Endothelial cell of umbilical vein (primary cell): ENCODE data around the gene CELSR2. TPM values are rescaled to one million over a fixed set of nuclear protein-coding genes. Genes with fewer than 3 reads are reported as not detected.

ENCODE experiments used
- BruUV-seq: library from RNA; stranded (reverse); fragments of 400-500 nt; replicated peaks from 2 replicates; lab custom pipeline; 2021; lab: Mats Ljungman, UMichigan
- CTCF ChIA-PET: fragments of 300-600, 350-600 bp; sonication (Branson Sonifier 250); formaldehyde crosslinking; loops from one replicate; lab custom pipeline; 2021; ENCODE audit warnings: antibody characterized with exemption, inconsistent platforms; lab: Charles Lee
- POLR2A ChIA-PET: fragments of 300-600, 350-600 bp; sonication (Branson Sonifier 250); formaldehyde crosslinking; loops from one replicate; lab custom pipeline; 2021; ENCODE audit warnings: antibody characterized with exemption, inconsistent platforms; lab: Charles Lee
- DNase-seq: peaks from one replicate; pipeline ENCODE4 v3.0.0-alpha.2; 2011; ENCODE audit warnings: low read depth, low spot score
- FAIRE-seq: peaks from 2 replicates; lab custom pipeline; 2011; peaks lifted over from hg19 to GRCh38; lab: Jason Lieb, UNC
- H2AFZ ChIP-seq: 2 replicates; pipeline ENCODE4 v1.6.0; 2012; ENCODE audit warnings: low read depth, low read length, control low read depth, inconsistent platforms
- H3K27ac ChIP-seq: 2 replicates; pipeline ENCODE4 v1.5.1; 2011; ENCODE audit warnings: low read depth, mild to moderate bottlenecking, control low read depth, low read length, moderate library complexity; ENCODE audit not compliant: insufficient read depth
- H3K27me3 ChIP-seq, 2 experiments: 2 replicates each; pipeline versions ENCODE4 v1.6.0 to v1.6.1; 2011; ENCODE audit warnings: low read length in 2 of 2, mixed read lengths in 1 of 2; ENCODE audit not compliant: control insufficient read depth in 2 of 2, insufficient read depth in 2 of 2
- H3K36me3 ChIP-seq, 2 experiments: 2 replicates in 1 of 2; 3 replicates in 1 of 2; pipeline ENCODE4 v1.5.1; 2011; ENCODE audit warnings: low read length in 2 of 2, mild to moderate bottlenecking in 1 of 2, moderate library complexity in 1 of 2; ENCODE audit not compliant: control insufficient read depth in 2 of 2, insufficient read depth in 2 of 2; ENCODE audit errors: extremely low read depth in 1 of 2
- H3K4me1 ChIP-seq: 3 replicates; pipeline ENCODE4 v1.5.1; 2011; ENCODE audit warnings: mild to moderate bottlenecking, low read length; ENCODE audit not compliant: control insufficient read depth, insufficient read depth; ENCODE audit errors: extremely low read depth
- H3K4me2 ChIP-seq: 2 replicates; pipeline ENCODE4 v1.6.1; 2011; ENCODE audit warnings: low read length, control low read depth, mixed read lengths; ENCODE audit not compliant: insufficient read depth
- H3K4me3 ChIP-seq, 3 experiments: fragments of 200-600 bp in 1 of 3; sonication (generic), shearing (Covaris generic) in 1 of 3; replicated peaks in 1 of 3; 2 replicates each; pipeline ENCODE4 v1.5.1; 2011 to 2016; ENCODE audit warnings: control low read depth in 3 of 3, low read length in 3 of 3, mild to moderate bottlenecking in 2 of 3, inconsistent platforms in 1 of 3, low read depth in 1 of 3, moderate library complexity in 1 of 3; ENCODE audit not compliant: insufficient read depth in 1 of 3
- H3K79me2 ChIP-seq: 2 replicates; pipeline ENCODE4 v1.6.0; 2012; ENCODE audit warnings: low read length, inconsistent platforms; ENCODE audit not compliant: control insufficient read depth, insufficient read depth
- H3K9ac ChIP-seq: replicated peaks from 2 replicates; pipeline ENCODE3; 2011; ENCODE audit warnings: low read length, control low read depth; ENCODE audit not compliant: insufficient read depth; ENCODE audit errors: extremely low read depth
- H3K9me1 ChIP-seq: replicated peaks from 3 replicates; pipeline ENCODE4 v1.6.0; 2011; ENCODE audit warnings: mild to moderate bottlenecking, low read length; ENCODE audit not compliant: control insufficient read depth, insufficient read depth; ENCODE audit errors: extremely low read depth
- H3K9me3 ChIP-seq: replicated peaks from 2 replicates; pipeline ENCODE4 v1.5.1; 2012; ENCODE audit warnings: low read length, inconsistent platforms; ENCODE audit not compliant: control insufficient read depth, insufficient read depth
- H4K20me1 ChIP-seq: replicated peaks from 2 replicates; pipeline ENCODE3; 2011; ENCODE audit warnings: mild to moderate bottlenecking, low read length; ENCODE audit not compliant: control insufficient read depth, insufficient read depth; ENCODE audit errors: extremely low read depth
- CTCF ChIP-seq, 2 donors: IDR thresholded peaks; 1 replicate in 1 of 2; 2 replicates in 1 of 2; pipeline ENCODE4 v1.5.1; 2011; ENCODE audit warnings: low read length in 2 of 2, mild to moderate bottlenecking in 2 of 2, moderate library complexity in 2 of 2, control low read depth in 1 of 2, inconsistent platforms in 1 of 2, low read depth in 1 of 2; ENCODE audit not compliant: insufficient read depth in 1 of 2; ENCODE audit errors: extremely low read depth in 1 of 2
- EZH2 ChIP-seq: IDR thresholded peaks from 2 replicates; pipeline ENCODE4 v1.6.1; 2012; ENCODE audit warnings: borderline replicate concordance, low read depth, mild to moderate bottlenecking, moderate library complexity, low read length, inconsistent platforms; ENCODE audit not compliant: severe bottlenecking
- FOS ChIP-seq: IDR thresholded peaks from 2 replicates; pipeline ENCODE4 v1.6.1; 2011; ENCODE audit warnings: mild to moderate bottlenecking, low read length, moderate library complexity, borderline replicate concordance; ENCODE audit not compliant: insufficient read depth
- GATA2 ChIP-seq: IDR thresholded peaks from 2 replicates; pipeline ENCODE4 v1.7.0; 2011; ENCODE audit warnings: low read depth, mild to moderate bottlenecking, moderate library complexity, mixed read lengths, low read length; ENCODE audit not compliant: insufficient read length, insufficient read depth
- MAX ChIP-seq: IDR thresholded peaks from 2 replicates; pipeline ENCODE4 v1.6.1; 2011; ENCODE audit not compliant: insufficient read depth, insufficient read length
- MYC ChIP-seq: IDR thresholded peaks from one replicate; pipeline ENCODE4 v1.6.1; 2011; ENCODE audit warnings: mild to moderate bottlenecking, low read depth, low read length
- POLR2A ChIP-seq: IDR thresholded peaks from 2 replicates; pipeline ENCODE4 v1.6.1; 2012; ENCODE audit warnings: low read depth, mild to moderate bottlenecking, control low read depth, low read length
- POLR2AphosphoS5 ChIP-seq: IDR thresholded peaks from 2 replicates; pipeline ENCODE4 v1.6.1; 2012; ENCODE audit warnings: low read depth, mild to moderate bottlenecking, control low read depth, low read length, moderate library complexity; ENCODE audit not compliant: insufficient read depth
- dilution Hi-C: fragments of 300-500 bp; cut with MboI; formaldehyde crosslinking; loops from one replicate; pipeline ENCODE4 v1.15.0; 2019; ENCODE audit warnings: low sequenced_read_pairs; ENCODE audit not compliant: extremely low pct_ligation_motif_present
- intact Hi-C: fragments of 100-400 bp; cut with micrococcal nuclease; formaldehyde crosslinking; loops from one replicate; pipeline ENCODE4 v1.10.0; 2022
- polyA plus RNA-seq, 4 experiments: library from polyadenylated mRNA; depleted of rRNA in 3 of 4; stranded (reverse) in 3 of 4; unstranded in 1 of 4; fragments of >200 nt; gene quantifications; 2 replicates each; pipeline versions ENCODE4 v1.2.1 to v1.2.3, GENCODE V29; 2011 to 2012; ENCODE audit warnings: missing spikeins in 1 of 4
- total RNA-seq: library from RNA; stranded (reverse); gene quantifications from 2 replicates; pipeline ENCODE4 v1.2.3, GENCODE V29; 2021

CELSR2 gene
- total and polyA plus RNA-seq, 2 donors (not counting 3 experiments of a cell fraction or from before 2014, with no cell fraction given) = 0.90 to 1.4 TPM

- intact Hi-C loops (loop anchor here (1.0 kb wide), 1 partner anchor 9 kb away; the partner anchor contains the start of gene CELSR2), dilution Hi-C loops (no loop called here)
- Histone ChIP-seq H2AFZ (no peak overlapping the region), H3K9ac (no peak overlapping the region), H3K4me1 (no peaks in the 10 kb centered on the region), H4K20me1 (no peaks in the 10 kb centered on the region), H3K9me1 (no peaks in the 10 kb centered on the region), H3K4me3 (no peak overlapping the region), H3K36me3 (peaks cover 13 to 29% of the 10 kb centered on the region in 2 experiments), H3K27ac (no peak overlapping the region), H3K9me3 (no peaks in the 10 kb centered on the region), H3K27me3 (peaks cover 12 to 17% of the 10 kb centered on the region in 2 experiments), H3K4me2 (no peak overlapping the region), H3K79me2 (no peaks in the 10 kb centered on the region)
- CTCF ChIA-PET = interaction anchor here (1.1 to 4.8 kb wide), 7 partner anchors 10 to 292 kb away, joined by 3 to 41 read pairs (median 3); partner anchors contain the start of genes CELSR2 and SORT1
- BruUV-seq = no TSS peak
- POLR2A ChIA-PET = no interaction called here
- no peak for DNase-seq
- no peak for FAIRE-seq
- no peak for TF ChIP-seq MYC
- no peak for TF ChIP-seq POLR2AphosphoS5
- no peak for TF ChIP-seq CTCF (IDR thresholded peaks at IDR 0.05; ENCODE audit: extremely low read depth in 1 of 2, insufficient read depth in 1 of 2, low read depth in 1 of 2, low read length in 2 of 2)
- no peak for TF ChIP-seq EZH2
- no peak for TF ChIP-seq MAX
- TF ChIP-seq FOS = no peak
- TF ChIP-seq POLR2A = peak; percentile 24
- TF ChIP-seq GATA2 = no peak
These were observed 8.9 kb upstream of the CELSR2 start for GRCh38 chr1:109240158-109241152.
